Measurements from ENCODE around the gene NAA16. TPM values are rescaled to one million over a fixed set of nuclear protein-coding genes. Genes with fewer than 3 reads are reported as not detected.
A peak's percentile ranks its signal among the peaks of the same experiment; 100 is the strongest.

The NAA16 gene
- total and polyA plus RNA-seq, 10 of the 15 experiments (the other 5 are each of a cell fraction or from before 2014, with no cell fraction given): 5.4 to 18.5 (median 13.2) TPM

DNA sequence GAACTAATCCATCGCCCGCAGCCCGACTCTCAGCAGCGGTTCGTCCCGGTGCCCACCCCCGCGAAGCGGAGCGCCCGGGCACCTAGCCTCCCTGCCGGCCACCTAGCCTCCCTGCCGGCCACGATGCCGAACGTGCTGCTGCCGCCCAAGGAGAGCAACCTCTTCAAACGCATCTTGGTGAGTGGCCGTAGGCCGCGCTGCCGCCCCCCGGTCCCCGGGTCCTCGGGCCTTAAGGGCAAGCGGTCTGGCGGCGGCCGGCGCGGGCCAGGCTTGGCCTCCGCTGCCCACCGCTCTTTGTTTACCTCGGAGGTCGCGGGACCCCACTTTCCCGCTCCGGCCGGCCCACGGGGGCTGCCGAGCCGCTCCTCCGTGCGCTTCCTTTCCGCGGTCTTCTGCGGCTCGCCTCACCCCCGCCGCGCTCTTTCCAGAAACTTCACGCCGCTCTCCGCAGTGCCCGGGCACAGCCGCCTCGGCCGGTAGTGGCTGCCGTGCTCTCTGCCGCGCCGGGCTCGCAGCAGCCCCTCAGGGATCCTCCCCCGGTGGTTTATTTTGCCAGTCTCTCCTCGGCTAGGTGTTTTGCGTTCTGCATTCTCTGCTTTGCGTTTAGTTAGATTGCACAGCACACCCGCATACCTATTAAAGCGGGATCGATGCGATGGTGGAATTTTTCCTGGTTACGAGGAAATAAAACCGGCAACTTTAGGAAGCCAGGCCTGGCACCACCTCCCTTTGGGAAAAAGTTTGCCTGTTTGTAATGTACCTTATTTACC is 524 bp downstream of the NAA16 start (continued):
- TF ChIP-seq, protein P1, sequence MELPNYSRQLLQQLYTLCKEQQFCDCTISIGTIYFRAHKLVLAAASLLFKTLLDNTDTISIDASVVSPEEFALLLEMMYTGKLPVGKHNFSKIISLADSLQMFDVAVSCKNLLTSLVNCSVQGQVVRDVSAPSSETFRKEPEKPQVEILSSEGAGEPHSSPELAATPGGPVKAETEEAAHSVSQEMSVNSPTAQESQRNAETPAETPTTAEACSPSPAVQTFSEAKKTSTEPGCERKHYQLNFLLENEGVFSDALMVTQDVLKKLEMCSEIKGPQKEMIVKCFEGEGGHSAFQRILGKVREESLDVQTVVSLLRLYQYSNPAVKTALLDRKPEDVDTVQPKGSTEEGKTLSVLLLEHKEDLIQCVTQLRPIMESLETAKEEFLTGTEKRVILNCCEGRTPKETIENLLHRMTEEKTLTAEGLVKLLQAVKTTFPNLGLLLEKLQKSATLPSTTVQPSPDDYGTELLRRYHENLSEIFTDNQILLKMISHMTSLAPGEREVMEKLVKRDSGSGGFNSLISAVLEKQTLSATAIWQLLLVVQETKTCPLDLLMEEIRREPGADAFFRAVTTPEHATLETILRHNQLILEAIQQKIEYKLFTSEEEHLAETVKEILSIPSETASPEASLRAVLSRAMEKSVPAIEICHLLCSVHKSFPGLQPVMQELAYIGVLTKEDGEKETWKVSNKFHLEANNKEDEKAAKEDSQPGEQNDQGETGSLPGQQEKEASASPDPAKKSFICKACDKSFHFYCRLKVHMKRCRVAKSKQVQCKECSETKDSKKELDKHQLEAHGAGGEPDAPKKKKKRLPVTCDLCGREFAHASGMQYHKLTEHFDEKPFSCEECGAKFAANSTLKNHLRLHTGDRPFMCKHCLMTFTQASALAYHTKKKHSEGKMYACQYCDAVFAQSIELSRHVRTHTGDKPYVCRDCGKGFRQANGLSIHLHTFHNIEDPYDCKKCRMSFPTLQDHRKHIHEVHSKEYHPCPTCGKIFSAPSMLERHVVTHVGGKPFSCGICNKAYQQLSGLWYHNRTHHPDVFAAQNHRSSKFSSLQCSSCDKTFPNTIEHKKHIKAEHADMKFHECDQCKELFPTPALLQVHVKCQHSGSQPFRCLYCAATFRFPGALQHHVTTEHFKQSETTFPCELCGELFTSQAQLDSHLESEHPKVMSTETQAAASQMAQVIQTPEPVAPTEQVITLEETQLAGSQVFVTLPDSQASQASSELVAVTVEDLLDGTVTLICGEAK (IDR thresholded peaks at IDR 0.05; ENCODE audit: borderline replicate concordance): 0 out of 2 replicates have a peak, but pooled peaks have one; percentile 21
- TF ChIP-seq, protein P2, sequence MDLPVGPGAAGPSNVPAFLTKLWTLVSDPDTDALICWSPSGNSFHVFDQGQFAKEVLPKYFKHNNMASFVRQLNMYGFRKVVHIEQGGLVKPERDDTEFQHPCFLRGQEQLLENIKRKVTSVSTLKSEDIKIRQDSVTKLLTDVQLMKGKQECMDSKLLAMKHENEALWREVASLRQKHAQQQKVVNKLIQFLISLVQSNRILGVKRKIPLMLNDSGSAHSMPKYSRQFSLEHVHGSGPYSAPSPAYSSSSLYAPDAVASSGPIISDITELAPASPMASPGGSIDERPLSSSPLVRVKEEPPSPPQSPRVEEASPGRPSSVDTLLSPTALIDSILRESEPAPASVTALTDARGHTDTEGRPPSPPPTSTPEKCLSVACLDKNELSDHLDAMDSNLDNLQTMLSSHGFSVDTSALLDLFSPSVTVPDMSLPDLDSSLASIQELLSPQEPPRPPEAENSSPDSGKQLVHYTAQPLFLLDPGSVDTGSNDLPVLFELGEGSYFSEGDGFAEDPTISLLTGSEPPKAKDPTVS (IDR thresholded peaks at IDR 0.05; ENCODE audit: low read depth, low read length): peak; percentile 90
- 0 out of 2 replicates have a peak, but pooled peaks have one; percentile 31 for TF ChIP-seq RB1 (IDR thresholded peaks at IDR 0.05; ENCODE audit: borderline replicate concordance)
- TF ChIP-seq HDGF (IDR thresholded peaks at IDR 0.05): 0 out of 2 replicates have a peak, but pooled peaks have one; percentile 19
- TF ChIP-seq, protein P3, sequence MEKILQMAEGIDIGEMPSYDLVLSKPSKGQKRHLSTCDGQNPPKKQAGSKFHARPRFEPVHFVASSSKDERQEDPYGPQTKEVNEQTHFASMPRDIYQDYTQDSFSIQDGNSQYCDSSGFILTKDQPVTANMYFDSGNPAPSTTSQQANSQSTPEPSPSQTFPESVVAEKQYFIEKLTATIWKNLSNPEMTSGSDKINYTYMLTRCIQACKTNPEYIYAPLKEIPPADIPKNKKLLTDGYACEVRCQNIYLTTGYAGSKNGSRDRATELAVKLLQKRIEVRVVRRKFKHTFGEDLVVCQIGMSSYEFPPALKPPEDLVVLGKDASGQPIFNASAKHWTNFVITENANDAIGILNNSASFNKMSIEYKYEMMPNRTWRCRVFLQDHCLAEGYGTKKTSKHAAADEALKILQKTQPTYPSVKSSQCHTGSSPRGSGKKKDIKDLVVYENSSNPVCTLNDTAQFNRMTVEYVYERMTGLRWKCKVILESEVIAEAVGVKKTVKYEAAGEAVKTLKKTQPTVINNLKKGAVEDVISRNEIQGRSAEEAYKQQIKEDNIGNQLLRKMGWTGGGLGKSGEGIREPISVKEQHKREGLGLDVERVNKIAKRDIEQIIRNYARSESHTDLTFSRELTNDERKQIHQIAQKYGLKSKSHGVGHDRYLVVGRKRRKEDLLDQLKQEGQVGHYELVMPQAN (conservative IDR thresholded peaks at IDR 0.05): peak; percentile 75
- TF ChIP-seq, protein P4, sequence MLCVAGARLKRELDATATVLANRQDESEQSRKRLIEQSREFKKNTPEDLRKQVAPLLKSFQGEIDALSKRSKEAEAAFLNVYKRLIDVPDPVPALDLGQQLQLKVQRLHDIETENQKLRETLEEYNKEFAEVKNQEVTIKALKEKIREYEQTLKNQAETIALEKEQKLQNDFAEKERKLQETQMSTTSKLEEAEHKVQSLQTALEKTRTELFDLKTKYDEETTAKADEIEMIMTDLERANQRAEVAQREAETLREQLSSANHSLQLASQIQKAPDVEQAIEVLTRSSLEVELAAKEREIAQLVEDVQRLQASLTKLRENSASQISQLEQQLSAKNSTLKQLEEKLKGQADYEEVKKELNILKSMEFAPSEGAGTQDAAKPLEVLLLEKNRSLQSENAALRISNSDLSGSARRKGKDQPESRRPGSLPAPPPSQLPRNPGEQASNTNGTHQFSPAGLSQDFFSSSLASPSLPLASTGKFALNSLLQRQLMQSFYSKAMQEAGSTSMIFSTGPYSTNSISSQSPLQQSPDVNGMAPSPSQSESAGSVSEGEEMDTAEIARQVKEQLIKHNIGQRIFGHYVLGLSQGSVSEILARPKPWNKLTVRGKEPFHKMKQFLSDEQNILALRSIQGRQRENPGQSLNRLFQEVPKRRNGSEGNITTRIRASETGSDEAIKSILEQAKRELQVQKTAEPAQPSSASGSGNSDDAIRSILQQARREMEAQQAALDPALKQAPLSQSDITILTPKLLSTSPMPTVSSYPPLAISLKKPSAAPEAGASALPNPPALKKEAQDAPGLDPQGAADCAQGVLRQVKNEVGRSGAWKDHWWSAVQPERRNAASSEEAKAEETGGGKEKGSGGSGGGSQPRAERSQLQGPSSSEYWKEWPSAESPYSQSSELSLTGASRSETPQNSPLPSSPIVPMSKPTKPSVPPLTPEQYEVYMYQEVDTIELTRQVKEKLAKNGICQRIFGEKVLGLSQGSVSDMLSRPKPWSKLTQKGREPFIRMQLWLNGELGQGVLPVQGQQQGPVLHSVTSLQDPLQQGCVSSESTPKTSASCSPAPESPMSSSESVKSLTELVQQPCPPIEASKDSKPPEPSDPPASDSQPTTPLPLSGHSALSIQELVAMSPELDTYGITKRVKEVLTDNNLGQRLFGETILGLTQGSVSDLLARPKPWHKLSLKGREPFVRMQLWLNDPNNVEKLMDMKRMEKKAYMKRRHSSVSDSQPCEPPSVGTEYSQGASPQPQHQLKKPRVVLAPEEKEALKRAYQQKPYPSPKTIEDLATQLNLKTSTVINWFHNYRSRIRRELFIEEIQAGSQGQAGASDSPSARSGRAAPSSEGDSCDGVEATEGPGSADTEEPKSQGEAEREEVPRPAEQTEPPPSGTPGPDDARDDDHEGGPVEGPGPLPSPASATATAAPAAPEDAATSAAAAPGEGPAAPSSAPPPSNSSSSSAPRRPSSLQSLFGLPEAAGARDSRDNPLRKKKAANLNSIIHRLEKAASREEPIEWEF (IDR thresholded peaks at IDR 0.05; ENCODE audit: insufficient replicate concordance, low read depth, low read length): no peak
- no peak for TF ChIP-seq STAT3 (IDR thresholded peaks at IDR 0.05; ENCODE audit: low read depth, low read length)

Measured in GM12878 (cell line).